RWPE1 (cell line): ENCODE data around the gene MAP2K7.
"Not testable (repeated sequence)": the region's sequence is repeated elsewhere in the genome, so short reads cannot be mapped to it uniquely, and the experiment has no call there.

Experiments
- CTCF ChIA-PET: fragments of 350-600 bp; sonication (Branson Sonifier 250); formaldehyde crosslinking; extraction: SDS; loops from one replicate; lab custom pipeline; 2021; lab: Yijun Ruan, JAX
- POLR2A ChIA-PET: fragments of 400-600 bp; formaldehyde crosslinking; extraction: SDS; loops from one replicate; lab custom pipeline; 2020; ENCODE audit warnings: antibody characterized with exemption; ENCODE audit not compliant: low non-redundant PET; lab: Yijun Ruan, JAX
- DNase-seq: peaks from one replicate; pipeline ENCODE4 v3.0.0; 2012; ENCODE audit warnings: low spot score
- H3K27ac ChIP-seq: fragments of 450-650 bp; 2 replicates; pipeline ENCODE4 v1.5.1; 2017
- CTCF ChIP-seq: fragments of 450-650 bp; conservative IDR thresholded peaks from 2 replicates; pipeline ENCODE4 v1.5.1; 2017; ENCODE audit warnings: low read depth, mild to moderate bottlenecking

MAP2K7 gene

GRCh38 chr19:7955696-7956095, 52.0 kb downstream of the MAP2K7 start:
- no peak for DNase-seq
- ChIA-PET CTCF (no interaction called here), POLR2A (no interaction called here)
- TF ChIP-seq CTCF, result no peak
- peak overlapping the region; percentile 46 for H3K27ac ChIP-seq

GRCh38 chr19:7959211-7959610, 55.5 kb downstream of the MAP2K7 start:
- TF ChIP-seq CTCF, result no peak
- no peak for DNase-seq
- H3K27ac ChIP-seq, result no peak overlapping the region
- ChIA-PET POLR2A (no interaction called here), CTCF (interaction anchor here (1.0 kb wide), 1 partner anchor 15 kb away, joined by 4 read pairs; the partner anchor contains the start of gene TIMM44)

DNA sequence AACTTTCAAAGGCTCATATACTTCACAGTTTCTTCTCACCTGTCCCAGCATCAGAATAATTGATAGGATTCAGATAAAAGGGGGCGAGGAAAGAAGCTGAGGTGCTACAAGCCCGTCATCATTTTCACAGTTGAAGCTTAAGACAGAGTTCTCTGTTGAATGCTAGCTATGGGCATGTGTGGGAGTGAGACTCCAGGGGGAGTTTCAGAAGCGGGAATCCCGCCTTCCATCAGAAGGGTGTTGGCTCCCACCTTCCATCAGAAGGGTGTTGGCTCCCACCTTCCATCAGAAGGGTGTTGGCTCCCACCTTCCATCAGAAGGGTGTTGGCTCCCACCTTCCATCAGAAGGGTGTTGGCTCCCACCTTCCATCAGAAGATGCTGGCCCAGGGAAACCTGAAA, 57.4 kb downstream of the MAP2K7 start:
- CTCF ChIA-PET, result interaction anchor here (1.0 kb wide), 1 partner anchor 10 kb away, joined by 6 read pairs; no protein-coding TSS in a partner anchor
- DNase-seq, POLR2A ChIA-PET: not testable (repeated sequence)
- peak overlapping the region; percentile 16; the same call in 1 of the 2 replicates for H3K27ac ChIP-seq

- no peak for TF ChIP-seq CTCF
- ChIA-PET POLR2A (no interaction called here), CTCF (no interaction called here)
- no peak for DNase-seq
- no peak overlapping the region for H3K27ac ChIP-seq
Observed at GRCh38 chr19:7961920-7962626, 58.4 kb downstream of the MAP2K7 start.

DNA sequence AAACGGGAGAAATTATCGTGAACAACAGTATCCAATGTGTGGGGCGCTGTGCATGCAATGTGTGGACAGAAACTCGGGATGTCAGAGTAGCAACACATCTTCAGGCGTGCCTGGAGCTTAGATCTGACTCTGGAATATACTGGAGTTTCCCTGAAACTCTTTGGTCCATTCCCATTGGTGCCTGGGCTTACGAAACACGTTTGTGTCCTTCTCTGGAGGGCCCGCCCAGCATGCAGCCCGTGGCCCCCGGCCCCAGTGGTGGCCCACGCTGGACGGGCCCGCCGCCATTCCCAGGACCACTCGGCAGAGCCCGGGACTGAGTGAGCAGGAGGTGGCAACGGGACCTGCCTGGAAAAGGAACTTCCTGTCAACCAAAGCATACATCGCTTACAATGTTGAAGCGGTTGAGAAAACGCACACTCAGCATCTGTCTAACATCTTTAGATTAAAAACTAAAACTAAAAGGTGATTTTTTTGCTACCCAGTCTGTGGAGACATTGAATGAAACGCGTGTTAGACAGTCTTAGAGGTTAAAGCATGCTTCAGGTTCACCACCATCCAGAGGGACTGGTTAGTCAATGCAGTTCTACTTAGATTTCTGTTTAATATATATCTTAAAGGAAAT, 59.1 kb downstream of the MAP2K7 start:
- no peak overlapping the region for H3K27ac ChIP-seq
- ChIA-PET CTCF (no interaction called here), POLR2A (no interaction called here)
- DNase-seq, result no peak
- TF ChIP-seq CTCF, result no peak

- no peak for DNase-seq
- no peak for TF ChIP-seq CTCF
- peak overlapping the region; percentile 3; the same call in 1 of the 2 replicates for H3K27ac ChIP-seq
- ChIA-PET CTCF (no interaction called here), POLR2A (no interaction called here)
Observed at GRCh38 chr19:7963566-7963965, 59.9 kb downstream of the MAP2K7 start.
